Uterus (tissue), 4 donors: ENCODE data around the gene AMPD2. TPM values are rescaled to one million over a fixed set of nuclear protein-coding genes. Genes with fewer than 3 reads are reported as not detected.

Experiments used
- DNase-seq, 2 donors: peaks; one replicate each; pipeline ENCODE4 v3.0.0-alpha.2; 2019 to 2020
- H3K27ac ChIP-seq, 2 donors: fragments of 200-600 bp; sonication (generic); 1 replicate in 1 of 2; 2 replicates in 1 of 2; pipeline ENCODE4 v1.5.1; 2016 to 2018
- H3K27me3 ChIP-seq, 2 donors: fragments of 200-600 bp; sonication (generic); one replicate each; pipeline ENCODE4 v1.5.1; 2018 to 2019; ENCODE audit warnings: control low read depth in 1 of 2
- H3K36me3 ChIP-seq, 2 donors: fragments of 200-600 bp; sonication (generic); one replicate each; pipeline ENCODE4 v1.5.1; 2019; ENCODE audit warnings: control low read depth in 1 of 2
- H3K4me1 ChIP-seq, 2 donors: fragments of 200-600 bp; sonication (generic); one replicate each; pipeline ENCODE4 v1.5.1; 2018 to 2019; ENCODE audit warnings: control low read depth in 1 of 2
- H3K4me3 ChIP-seq, 2 donors: fragments of 200-600 bp; sonication (generic); 1 replicate in 1 of 2; 2 replicates in 1 of 2; pipeline ENCODE4 v1.5.1; 2018 to 2019; ENCODE audit warnings: mild to moderate bottlenecking in 1 of 2
- H3K9me3 ChIP-seq, 2 donors: fragments of 200-600 bp; sonication (generic); one replicate each; pipeline ENCODE4 v1.5.1; 2019; ENCODE audit warnings: control low read depth in 1 of 2
- CTCF ChIP-seq, 4 experiments: fragments of 200-600 bp in 2 of 4; fragments of 450-650 bp in 2 of 4; sonication (generic) in 2 of 4; IDR thresholded peaks; one replicate each; pipeline ENCODE4 v1.5.1; 2016 to 2019; ENCODE audit warnings: antibody characterized with exemption in 4 of 4, mild to moderate bottlenecking in 2 of 4, moderate library complexity in 1 of 4
- POLR2A ChIP-seq, 2 donors: fragments of 450-650 bp; IDR thresholded peaks; one replicate each; pipeline ENCODE4 v1.6.1; 2016; ENCODE audit warnings: antibody characterized with exemption in 2 of 2, mild to moderate bottlenecking in 1 of 2, moderate library complexity in 1 of 2
- intact Hi-C: fragments of 100-400 bp; cut with DNase I; formaldehyde crosslinking; loops from one replicate; pipeline ENCODE4 v1.15.1; 2023; ENCODE audit warnings: low total_unique reads
- total RNA-seq, 4 donors: library from RNA; depleted of rRNA in 3 of 4; stranded (reverse); fragments of >200 nt in 3 of 4; gene quantifications; one replicate each; pipeline versions ENCODE4 v1.1.0 to v1.2.4, GENCODE V29; 2014 to 2023
- donor health status: DM: yes; HTN: yes; CAD: no.

The AMPD2 gene
- total RNA-seq, 4 donors from 2014 or later: 30.9 to 91.2 (median 73.2) TPM

- no peak for DNase-seq
- TF ChIP-seq CTCF (IDR thresholded peaks at IDR 0.05) (no peak), POLR2A (IDR thresholded peaks at IDR 0.05) (no peak)
- H3K27ac ChIP-seq: no peak overlapping the region
- no peaks in the 10 kb centered on the region for H3K9me3 ChIP-seq
- intact Hi-C loops: loop anchor here (5.0 kb wide), 1 partner anchor 130 kb away; no protein-coding TSS in a partner anchor
- no peaks in the 10 kb centered on the region for H3K27me3 ChIP-seq
- H3K4me3 ChIP-seq: no peak overlapping the region
- no peaks in the 10 kb centered on the region for H3K4me1 ChIP-seq
- H3K36me3 ChIP-seq: no peaks in the 10 kb centered on the region
Measured at GRCh38 chr1:109641861-109642260, 22.2 kb downstream of the AMPD2 start.

- intact Hi-C loops: loop anchor here (5.0 kb wide), 1 partner anchor 130 kb away; no protein-coding TSS in a partner anchor
- no peaks in the 10 kb centered on the region for H3K27me3 ChIP-seq
- no peaks in the 10 kb centered on the region for H3K9me3 ChIP-seq
- DNase-seq: no peak
- no peak overlapping the region for H3K27ac ChIP-seq
- no peaks in the 10 kb centered on the region for H3K4me1 ChIP-seq
- H3K36me3 ChIP-seq: no peaks in the 10 kb centered on the region
- no peak for TF ChIP-seq POLR2A (IDR thresholded peaks at IDR 0.05)
- no peak for TF ChIP-seq CTCF (IDR thresholded peaks at IDR 0.05)
- H3K4me3 ChIP-seq: no peak overlapping the region
Measured at GRCh38 chr1:109642626-109643025, 23.0 kb downstream of the AMPD2 start.

- DNase-seq: peak; percentile 75 to 80
- H3K4me1 ChIP-seq: no peaks in the 10 kb centered on the region
- H3K36me3 ChIP-seq: no peaks in the 10 kb centered on the region
- peak overlapping the region in 1 of 2 donors; percentile 30 for H3K27ac ChIP-seq
- no peaks in the 10 kb centered on the region for H3K27me3 ChIP-seq
- intact Hi-C loops: loop anchor here (5.0 kb wide), 1 partner anchor 129 kb away; no protein-coding TSS in a partner anchor
- no peak overlapping the region for H3K4me3 ChIP-seq
- no peaks in the 10 kb centered on the region for H3K9me3 ChIP-seq
- TF ChIP-seq CTCF (IDR thresholded peaks at IDR 0.05) (peak; percentile 70 to 82 (median 74)), POLR2A (IDR thresholded peaks at IDR 0.05) (no peak)
Measured at GRCh38 chr1:109643385-109644230, 24.0 kb downstream of the AMPD2 start.

GRCh38 chr1:109644670-109645069, 25.0 kb downstream of the AMPD2 start:
- intact Hi-C loops: loop anchor here (5.0 kb wide), 1 partner anchor 128 kb away; no protein-coding TSS in a partner anchor
- Histone ChIP-seq H3K27me3 (no peaks in the 10 kb centered on the region), H3K4me1 (no peaks in the 10 kb centered on the region), H3K9me3 (no peaks in the 10 kb centered on the region), H3K27ac (no peak overlapping the region), H3K4me3 (no peak overlapping the region), H3K36me3 (no peaks in the 10 kb centered on the region)
- no peak for TF ChIP-seq CTCF (IDR thresholded peaks at IDR 0.05)
- TF ChIP-seq POLR2A (IDR thresholded peaks at IDR 0.05): no peak
- no peak for DNase-seq

- H3K9me3 ChIP-seq: no peaks in the 10 kb centered on the region
- peak overlapping the region; percentile 58 to 81 for H3K27ac ChIP-seq
- TF ChIP-seq CTCF (IDR thresholded peaks at IDR 0.05): peak; percentile 53 to 69 (median 54)
- no peak for TF ChIP-seq POLR2A (IDR thresholded peaks at IDR 0.05)
Measured at GRCh38 chr1:109649491-109649914, 29.9 kb downstream of the AMPD2 start.

More at GRCh38 chr1:109649491-109649914, 29.9 kb downstream of the AMPD2 start:
- DNase-seq: no peak
- intact Hi-C loops: no loop called here
- H3K27me3 ChIP-seq: no peaks in the 10 kb centered on the region
- H3K36me3 ChIP-seq: no peaks in the 10 kb centered on the region
- no peaks in the 10 kb centered on the region for H3K4me1 ChIP-seq
- peak overlapping the region; percentile 21 to 23 for H3K4me3 ChIP-seq
